GM18861 (cell line): ENCODE results near the gene AKNA.

ENCODE experiments used
- ATAC-seq: cut with Tn5 transposase; IDR thresholded peaks from one replicate; pipeline ENCODE4 v1.9.1; 2021; ENCODE audit not compliant: unreplicated experiment

Gene AKNA

GRCh38 chr9:114308361-114308950, 79.3 kb downstream of the AKNA start:
- no peak for ATAC-seq

- ATAC-seq: no peak
Measured at GRCh38 chr9:114307899-114308267, 79.9 kb downstream of the AKNA start.

GRCh38 chr9:114304416-114305188, 83.2 kb downstream of the AKNA start:
- no peak for ATAC-seq

DNA sequence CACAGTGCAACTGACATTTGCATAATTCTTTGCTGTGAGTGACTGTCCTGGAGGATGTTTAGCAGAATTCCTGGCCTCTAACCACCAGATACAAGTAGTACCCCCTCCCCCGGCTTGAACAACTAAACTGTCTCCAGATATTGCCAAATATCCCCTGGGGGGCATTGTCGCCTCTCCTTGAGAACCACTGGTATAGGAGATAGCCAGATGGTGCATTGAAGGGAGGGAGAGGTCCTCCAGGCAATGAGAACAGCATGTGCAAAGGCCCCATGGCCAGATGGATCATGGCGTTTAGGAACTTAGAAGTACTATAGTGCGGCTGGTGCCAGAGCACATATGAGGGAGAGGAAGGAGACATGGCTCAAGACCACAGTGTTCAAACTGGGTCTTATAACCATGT, 83.8 kb downstream of the AKNA start:
- ATAC-seq: no peak

DNA sequence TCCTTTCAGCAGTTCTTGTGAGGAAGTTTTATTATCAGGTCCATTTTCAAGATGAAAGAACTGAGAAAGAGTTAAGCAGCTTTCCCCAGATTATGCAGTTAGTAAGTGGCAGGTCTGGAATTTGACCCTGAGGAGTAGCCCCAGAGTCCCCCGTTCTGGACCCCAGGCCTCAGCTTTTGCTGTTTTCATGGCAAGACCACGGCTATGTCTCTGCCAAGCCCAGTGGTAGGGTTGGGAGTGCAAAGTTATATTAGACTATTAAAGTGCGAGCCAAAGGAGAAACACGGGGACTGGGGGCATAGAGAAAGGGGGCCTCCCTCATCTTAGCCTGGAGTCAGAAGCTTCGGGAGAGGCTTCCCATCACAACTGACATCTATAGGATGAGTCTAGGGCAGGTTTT, 84.2 kb downstream of the AKNA start:
- no peak for ATAC-seq

GRCh38 chr9:114302727-114303126, 85.1 kb downstream of the AKNA start:
- no peak for ATAC-seq

DNA sequence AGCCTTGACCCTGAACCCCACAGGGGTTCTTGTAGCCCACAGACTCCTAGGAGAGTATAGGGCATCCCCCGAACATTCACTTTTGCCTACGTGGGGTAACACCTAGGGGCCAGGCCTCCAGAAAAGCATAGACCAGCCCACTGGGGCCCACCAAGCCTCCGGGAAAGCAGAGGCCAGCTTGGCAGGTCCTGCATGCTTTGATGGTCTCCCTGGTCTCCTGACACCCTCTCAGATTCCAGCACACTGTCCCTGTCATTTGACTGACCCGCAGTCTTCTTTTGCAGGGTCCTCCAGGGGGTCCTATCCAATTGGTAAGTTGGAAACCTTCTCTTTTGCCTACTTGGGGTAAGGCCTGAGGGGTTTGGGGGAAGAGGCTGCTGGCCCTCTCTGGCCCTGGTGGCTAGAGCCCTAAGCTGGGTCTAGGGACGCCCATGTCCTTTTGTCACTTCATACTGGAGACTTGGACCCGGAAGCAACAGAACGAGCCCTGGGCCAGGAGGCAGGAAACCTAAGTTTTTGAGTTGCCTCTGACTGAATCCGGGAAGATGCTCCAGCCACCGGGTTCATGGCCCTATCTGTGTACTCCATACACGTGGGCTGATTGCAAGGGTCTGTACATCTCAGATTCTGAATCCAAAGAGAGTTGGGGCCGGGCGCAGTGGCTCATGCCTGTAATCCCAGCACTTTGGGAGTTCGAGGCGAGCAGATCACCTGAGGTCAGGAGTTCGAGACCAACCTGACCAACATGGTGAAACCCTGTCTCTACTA, 85.8 kb downstream of the AKNA start:
- ATAC-seq: no peak

DNA sequence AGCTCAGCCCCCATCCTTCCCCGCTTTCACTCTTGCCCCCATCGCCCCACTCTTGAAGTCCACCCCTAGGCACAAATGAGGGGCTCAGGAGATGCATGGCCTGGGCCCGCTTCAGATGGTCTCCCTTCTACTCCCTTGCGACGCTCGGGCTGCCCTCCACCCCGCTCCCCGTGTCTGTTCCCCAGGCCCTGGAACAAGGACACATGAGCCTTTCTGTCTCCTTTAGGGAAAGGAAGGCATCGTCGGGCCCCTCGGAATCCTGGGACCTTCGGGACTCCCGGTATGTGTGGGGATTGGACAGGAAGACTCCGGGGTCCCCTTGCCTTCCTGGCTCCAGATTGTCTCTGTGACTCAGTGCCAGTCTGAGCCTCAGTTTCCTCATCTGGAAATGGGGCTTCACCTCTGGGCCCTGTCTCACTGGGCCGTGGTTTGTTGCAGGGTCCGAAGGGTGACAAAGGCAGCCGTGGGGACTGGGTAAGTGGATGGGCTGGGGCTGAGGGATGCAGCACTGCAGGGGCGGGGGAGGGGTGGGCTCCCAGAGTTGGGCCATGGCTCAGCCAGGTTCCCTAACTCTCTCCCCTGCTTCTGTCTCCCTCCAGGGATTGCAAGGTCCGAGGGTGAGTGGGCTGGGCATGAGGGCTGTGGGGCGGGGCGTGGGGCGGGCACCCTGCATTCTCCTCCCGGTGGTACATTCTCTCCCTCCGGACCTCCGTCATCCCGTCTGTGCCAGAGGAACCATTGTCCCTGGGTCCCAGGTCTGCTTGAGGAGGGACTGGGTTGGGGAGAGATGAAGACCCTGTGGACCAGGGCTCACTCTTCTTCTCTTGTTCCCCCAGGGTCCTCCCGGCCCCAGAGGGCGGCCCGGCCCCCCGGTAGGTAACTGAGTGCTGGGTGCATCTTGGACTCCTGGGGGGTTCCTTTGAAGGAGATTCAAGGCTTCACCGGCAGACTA, 86.7 kb downstream of the AKNA start:
- ATAC-seq: no peak

- no peak for ATAC-seq
Measured at GRCh38 chr9:114300153-114300845, 87.5 kb downstream of the AKNA start.

DNA sequence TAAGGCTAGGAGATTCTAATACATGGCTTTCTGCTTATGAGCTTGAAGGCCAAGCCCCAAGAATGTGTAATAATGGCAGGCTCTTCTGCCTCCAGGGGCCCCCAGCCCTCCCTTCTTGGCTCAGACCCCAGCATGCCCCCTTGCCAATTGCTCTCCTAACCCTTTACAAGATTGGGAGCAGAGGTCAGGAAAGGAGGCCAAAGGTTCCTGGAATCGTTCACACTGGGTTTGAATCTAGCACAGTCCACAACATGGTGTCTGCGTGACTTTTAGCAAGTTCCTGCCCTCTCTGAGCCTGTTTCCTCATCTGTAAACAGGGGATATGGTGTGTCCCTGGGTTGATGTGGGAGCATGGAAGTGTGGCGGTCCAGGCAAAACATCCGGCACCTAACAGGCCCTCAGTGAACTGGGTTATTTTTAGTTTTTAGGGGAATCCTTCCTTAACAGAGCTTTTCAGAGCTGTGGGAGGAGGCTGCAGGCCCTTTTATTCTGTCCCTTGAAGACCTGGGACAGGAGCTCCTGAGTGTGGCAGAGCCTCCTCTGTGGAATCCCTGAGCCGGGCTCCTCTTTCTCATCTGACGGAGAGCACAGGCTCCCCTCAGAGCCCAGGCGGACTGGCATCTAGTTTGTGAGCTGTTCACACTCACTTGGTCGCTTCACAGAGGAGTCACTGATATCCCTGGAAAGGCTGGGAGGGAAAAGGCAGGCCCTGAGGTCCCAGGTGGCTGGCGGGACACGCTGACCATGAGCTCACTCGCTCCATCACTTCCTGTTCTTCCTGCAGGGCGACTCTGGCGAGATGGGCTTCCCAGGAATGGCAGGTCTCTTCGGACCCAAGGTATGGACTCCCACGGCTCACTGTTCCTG, 88.3 kb downstream of the AKNA start:
- ATAC-seq: no peak

GRCh38 chr9:114296338-114296737, 91.4 kb downstream of the AKNA start:
- ATAC-seq: no peak

GRCh38 chr9:114294664-114295063, 93.1 kb downstream of the AKNA start:
- ATAC-seq: no peak

GRCh38 chr9:114291886-114292590, 95.7 kb downstream of the AKNA start:
- no peak for ATAC-seq

- no peak for ATAC-seq
Measured at GRCh38 chr9:114291064-114291474, 96.7 kb downstream of the AKNA start.

DNA sequence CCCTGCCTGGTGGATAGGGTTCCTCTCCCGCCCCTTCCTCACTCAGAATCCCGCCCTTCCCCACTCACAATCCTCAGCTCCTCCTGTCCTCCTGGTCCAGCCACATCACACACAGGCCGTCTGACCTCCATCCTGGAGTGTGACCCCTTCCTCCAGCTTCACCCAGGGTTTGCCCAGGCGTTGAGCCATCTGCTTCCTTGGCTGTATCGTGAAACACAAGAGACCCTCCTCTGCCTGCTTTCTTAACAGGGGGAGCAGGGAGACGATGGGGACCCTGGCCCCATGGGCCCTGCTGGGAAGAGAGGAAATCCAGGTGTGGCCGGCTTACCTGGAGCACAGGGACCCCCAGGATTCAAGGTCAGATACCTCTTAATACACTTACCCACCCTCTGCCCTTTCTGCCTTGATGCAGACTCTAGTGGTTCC, 97.2 kb downstream of the AKNA start:
- ATAC-seq: no peak

DNA sequence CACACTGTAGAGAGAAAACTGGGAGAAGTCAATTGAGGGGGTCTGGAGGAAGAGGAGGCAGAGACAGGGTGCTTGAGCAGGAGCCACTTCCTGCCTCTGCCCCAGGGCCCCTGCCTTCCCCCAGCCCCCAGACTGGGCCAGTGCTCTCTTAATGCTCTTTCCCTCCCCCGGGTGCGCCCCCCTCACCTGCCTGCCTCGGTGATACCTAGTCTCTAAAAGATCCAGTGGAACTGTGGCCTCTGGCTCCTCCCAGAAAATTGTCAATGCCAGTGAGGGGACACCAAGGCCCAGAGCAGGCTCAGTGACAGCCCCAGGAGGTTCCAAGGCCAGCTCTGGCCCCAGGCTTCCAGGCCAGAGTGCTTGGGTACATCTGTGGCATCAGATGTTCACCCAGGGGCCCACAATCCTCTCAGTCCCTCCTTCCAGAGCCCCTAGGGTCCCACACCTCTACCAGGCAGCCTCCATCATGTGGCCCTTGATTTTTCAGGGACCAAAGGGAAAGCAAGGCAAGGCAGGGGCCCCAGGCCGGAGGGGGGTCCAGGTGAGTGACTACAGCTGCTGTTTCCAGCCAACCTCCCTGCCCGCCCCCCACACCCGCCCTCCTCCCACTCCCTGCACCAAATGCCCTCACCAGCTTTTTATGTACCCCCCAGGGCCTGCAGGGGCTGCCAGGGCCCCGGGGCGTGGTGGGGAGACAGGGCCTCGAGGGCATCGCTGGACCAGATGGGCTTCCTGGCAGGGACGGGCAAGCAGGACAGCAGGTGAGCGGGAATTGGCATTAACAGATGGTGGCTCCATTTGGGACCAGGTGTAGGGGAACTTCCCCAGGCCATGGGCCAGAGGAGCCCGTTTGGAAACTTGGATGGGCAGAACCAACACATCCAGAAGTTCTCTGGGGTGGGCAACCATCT, 98.0 kb downstream of the AKNA start:
- no peak for ATAC-seq

GRCh38 chr9:114289106-114289505, 98.7 kb downstream of the AKNA start:
- no peak for ATAC-seq
